ENCODE measurements around the gene FOSL2.

Gene FOSL2

DNA sequence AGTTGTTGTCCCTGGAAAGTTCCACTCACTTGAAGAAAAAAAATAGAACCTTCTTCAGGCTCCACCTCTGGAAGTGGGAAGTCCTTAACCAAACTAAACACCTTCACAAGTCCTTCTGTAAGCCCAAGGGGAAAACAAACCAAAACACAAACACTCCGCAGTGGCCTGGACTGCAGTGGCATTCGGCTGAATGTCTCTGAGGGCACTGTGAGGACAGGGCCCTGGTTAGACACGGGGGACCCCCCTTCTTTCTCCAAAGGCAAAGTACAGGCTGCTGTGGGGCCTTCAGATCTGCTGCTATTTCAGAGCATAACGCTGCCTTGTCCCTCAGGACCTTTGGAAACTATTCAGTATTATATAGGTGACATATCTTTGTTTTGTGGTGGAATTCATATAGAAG lies 28.1 kb downstream of the FOSL2 start:
- no peak for DNase-seq (ENCODE audit: extremely low read depth, insufficient read length)

DNA sequence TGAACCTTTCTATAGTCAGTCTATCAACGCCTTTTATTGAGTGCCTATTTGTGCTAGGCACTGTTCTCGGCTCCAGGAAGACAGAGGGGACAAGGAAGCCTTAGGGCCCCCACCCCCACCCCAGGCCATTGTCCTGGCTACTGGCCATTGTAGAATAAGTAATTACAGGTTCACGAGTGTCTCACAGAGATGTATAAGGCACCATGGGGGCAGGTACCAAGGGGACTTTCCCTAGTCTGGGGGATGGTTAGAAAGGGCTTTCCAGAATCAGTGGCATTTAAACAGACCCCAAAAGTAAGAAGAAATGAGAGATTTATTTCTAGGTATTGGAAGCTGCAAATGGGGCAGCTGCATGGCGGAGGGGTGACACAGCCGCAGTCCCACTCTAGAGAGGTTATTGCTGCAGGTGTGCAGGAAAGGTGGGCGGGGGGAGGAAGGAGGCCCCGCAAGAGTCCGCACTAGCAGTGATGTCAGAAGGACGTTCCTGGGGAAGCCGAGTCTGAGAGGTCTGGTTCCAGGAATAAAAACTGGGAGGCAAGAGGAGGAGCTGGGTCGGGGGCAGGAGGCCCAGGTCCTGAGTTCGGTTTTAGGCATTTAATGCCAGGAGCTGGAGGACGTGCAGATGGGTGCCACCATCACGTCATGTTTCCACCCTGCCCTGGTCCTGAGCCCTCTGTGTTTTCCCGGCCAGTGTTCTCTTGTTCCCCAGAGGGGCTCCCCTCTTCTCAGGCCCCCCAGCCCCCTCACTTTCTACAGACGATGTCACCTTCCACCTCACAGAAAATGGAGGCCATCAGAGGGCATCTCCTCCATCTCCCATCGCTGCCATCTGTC lies 30.5 kb downstream of the FOSL2 start:
- DNase-seq (ENCODE audit: extremely low read depth, insufficient read length), result no peak
- TF ChIP-seq, protein P1, sequence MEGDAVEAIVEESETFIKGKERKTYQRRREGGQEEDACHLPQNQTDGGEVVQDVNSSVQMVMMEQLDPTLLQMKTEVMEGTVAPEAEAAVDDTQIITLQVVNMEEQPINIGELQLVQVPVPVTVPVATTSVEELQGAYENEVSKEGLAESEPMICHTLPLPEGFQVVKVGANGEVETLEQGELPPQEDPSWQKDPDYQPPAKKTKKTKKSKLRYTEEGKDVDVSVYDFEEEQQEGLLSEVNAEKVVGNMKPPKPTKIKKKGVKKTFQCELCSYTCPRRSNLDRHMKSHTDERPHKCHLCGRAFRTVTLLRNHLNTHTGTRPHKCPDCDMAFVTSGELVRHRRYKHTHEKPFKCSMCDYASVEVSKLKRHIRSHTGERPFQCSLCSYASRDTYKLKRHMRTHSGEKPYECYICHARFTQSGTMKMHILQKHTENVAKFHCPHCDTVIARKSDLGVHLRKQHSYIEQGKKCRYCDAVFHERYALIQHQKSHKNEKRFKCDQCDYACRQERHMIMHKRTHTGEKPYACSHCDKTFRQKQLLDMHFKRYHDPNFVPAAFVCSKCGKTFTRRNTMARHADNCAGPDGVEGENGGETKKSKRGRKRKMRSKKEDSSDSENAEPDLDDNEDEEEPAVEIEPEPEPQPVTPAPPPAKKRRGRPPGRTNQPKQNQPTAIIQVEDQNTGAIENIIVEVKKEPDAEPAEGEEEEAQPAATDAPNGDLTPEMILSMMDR (IDR thresholded peaks at IDR 0.05; ENCODE audit: insufficient read depth, low read length, poor library complexity, severe bottlenecking), result no peak

More for the DNA sequence above, 28.1 kb downstream of the FOSL2 start:
- H3K27me3 ChIP-seq (replicated peaks; ENCODE audit: control insufficient read depth, insufficient read depth, low read length), result no peaks in the 10 kb centered on the region
- H3K36me3 ChIP-seq (ENCODE audit: control insufficient read depth, insufficient read depth, low read length), result no peaks in the 10 kb centered on the region
- H3K4me3 ChIP-seq (replicated peaks; ENCODE audit: low read depth, low read length), result no peak overlapping the region
- TF ChIP-seq, protein P1 (IDR thresholded peaks at IDR 0.05; ENCODE audit: insufficient read depth, low read length, poor library complexity, severe bottlenecking), result no peak

DNA sequence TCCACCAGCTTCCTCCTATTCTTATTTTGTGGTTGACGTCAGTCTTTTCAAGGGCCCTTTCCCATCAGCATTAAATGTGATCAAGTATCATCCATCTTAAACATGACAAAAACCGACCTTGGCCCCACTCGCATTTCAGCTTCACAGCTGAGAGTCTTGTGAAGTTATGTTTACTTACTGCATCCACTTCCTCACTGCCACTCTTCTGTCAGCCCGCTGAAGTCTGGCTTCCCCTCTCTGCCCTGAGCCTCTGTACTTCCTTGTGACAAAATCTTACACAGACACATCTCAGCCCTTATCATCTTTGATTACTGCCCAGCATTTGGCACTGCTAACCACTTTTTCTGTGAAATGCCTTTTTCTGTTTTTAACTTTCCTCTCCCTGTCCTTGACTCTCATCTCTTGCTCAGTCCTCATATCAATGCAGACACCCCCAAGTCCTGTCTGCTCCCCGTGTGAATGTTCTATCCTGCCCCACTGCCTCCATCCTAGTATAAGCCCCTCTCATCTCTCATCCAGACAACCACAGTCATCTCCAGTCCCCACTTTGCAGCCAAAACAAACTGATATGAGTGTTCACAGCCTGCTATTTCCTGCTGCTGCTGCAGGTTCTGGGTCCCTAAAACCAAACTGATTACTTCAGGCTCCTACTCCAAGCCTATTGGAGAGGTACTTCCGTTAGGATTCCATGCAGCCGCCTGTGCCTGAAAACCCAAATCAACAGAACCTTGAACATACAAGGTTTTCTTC lies 31.4 kb downstream of the FOSL2 start:
- H3K36me3 ChIP-seq (ENCODE audit: control insufficient read depth, insufficient read depth, low read length), result no peaks in the 10 kb centered on the region
- H3K27me3 ChIP-seq (replicated peaks; ENCODE audit: control insufficient read depth, insufficient read depth, low read length), result no peaks in the 10 kb centered on the region; the same call in 1 of the 2 replicates
- TF ChIP-seq, protein P1 (IDR thresholded peaks at IDR 0.05; ENCODE audit: insufficient read depth, low read length, poor library complexity, severe bottlenecking), result no peak
- no peak overlapping the region for H3K4me3 ChIP-seq (replicated peaks; ENCODE audit: low read depth, low read length)
- no peak for DNase-seq (ENCODE audit: extremely low read depth, insufficient read length)

More for the DNA sequence above, 30.5 kb downstream of the FOSL2 start:
- Histone ChIP-seq H3K4me3 (replicated peaks; ENCODE audit: low read depth, low read length) (no peak overlapping the region), H3K36me3 (ENCODE audit: control insufficient read depth, insufficient read depth, low read length) (no peaks in the 10 kb centered on the region), H3K27me3 (replicated peaks; ENCODE audit: control insufficient read depth, insufficient read depth, low read length) (no peaks in the 10 kb centered on the region; the same call in 1 of the 2 replicates)

DNA sequence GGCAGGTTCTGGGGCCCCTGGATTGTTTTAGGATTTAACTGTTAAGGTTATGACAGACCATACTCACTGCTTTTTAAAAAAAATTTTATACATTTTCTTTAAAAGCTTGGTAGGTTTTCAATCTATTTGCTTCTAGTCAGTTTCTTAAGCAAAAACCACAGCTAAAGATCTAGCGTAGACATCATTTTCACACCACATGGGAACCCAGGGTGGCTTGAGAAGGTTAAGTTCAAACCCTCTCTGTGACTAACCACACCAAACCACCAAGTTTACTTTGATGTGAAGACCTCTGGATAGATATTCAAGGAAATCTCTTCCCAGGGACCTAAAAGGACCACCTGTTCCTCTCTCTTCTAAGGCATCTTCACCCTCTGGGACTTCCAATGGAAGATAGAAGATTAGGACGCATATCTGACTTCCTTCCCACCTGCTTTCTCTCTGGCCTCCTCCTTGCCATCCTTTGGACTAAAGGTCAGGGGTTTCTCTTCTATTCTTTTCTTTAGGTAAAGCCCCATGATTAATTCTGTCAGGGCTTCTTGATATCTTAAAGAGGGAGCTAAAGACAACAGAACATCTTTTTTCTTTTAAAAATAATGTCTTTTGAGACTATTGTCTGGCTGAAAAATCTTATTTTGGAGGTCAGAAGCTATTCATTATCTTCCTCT lies 32.3 kb downstream of the FOSL2 start:
- TF ChIP-seq, protein P1 (IDR thresholded peaks at IDR 0.05; ENCODE audit: insufficient read depth, low read length, poor library complexity, severe bottlenecking), result no peak
- H3K27me3 ChIP-seq (replicated peaks; ENCODE audit: control insufficient read depth, insufficient read depth, low read length), result no peaks in the 10 kb centered on the region; the same call in 1 of the 2 replicates
- no peak overlapping the region for H3K4me3 ChIP-seq (replicated peaks; ENCODE audit: low read depth, low read length)
- no peak for DNase-seq (ENCODE audit: extremely low read depth, insufficient read length)
- H3K36me3 ChIP-seq (ENCODE audit: control insufficient read depth, insufficient read depth, low read length), result no peaks in the 10 kb centered on the region

DNA sequence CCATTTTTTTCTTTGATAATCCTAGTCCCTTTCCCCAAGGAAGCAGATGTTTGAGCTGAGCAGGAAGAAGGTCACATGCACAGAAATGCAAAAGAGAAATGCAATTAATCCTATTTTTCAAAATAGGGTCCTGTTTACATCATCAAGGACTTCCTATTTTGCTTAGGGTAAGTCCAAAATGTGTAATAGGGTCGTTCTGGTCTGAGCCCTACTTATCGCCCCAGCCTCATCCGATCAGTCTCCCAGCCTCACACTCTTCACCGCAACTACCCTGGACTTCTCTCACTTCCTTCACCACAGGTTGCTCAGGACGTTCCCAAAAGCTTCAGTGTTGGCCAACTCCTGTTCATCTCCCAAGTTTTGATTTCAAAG lies 32.8 kb downstream of the FOSL2 start:
- Histone ChIP-seq H3K36me3 (ENCODE audit: control insufficient read depth, insufficient read depth, low read length) (no peaks in the 10 kb centered on the region), H3K4me3 (replicated peaks; ENCODE audit: low read depth, low read length) (no peak overlapping the region), H3K27me3 (replicated peaks; ENCODE audit: control insufficient read depth, insufficient read depth, low read length) (no peaks in the 10 kb centered on the region; the same call in 1 of the 2 replicates)
- DNase-seq (ENCODE audit: extremely low read depth, insufficient read length), result no peak
- TF ChIP-seq, protein P1 (IDR thresholded peaks at IDR 0.05; ENCODE audit: insufficient read depth, low read length, poor library complexity, severe bottlenecking), result no peak
